SK-N-SH (cell line): ENCODE data around the gene ENDOG. TPM values are rescaled to one million over a fixed set of nuclear protein-coding genes. Genes with fewer than 3 reads are reported as not detected.
A peak's percentile ranks its signal among the peaks of the same experiment; 100 is the strongest.
"Not testable (repeated sequence)": the region's sequence is repeated elsewhere in the genome, so short reads cannot be mapped to it uniquely, and the experiment has no call there.

Experiments
- CTCF ChIA-PET: fragments of 300-600, 350-600 bp; formaldehyde crosslinking; extraction: SDS; loops from one replicate; lab custom pipeline; 2021; lab: Yijun Ruan, JAX
- POLR2A ChIA-PET: fragments of 350-600 bp; sonication (Branson Sonifier 250); formaldehyde crosslinking; extraction: SDS; loops from one replicate; lab custom pipeline; 2020; ENCODE audit warnings: antibody characterized with exemption, inconsistent platforms; lab: Yijun Ruan, JAX
- DNase-seq: peaks from one replicate; pipeline ENCODE4 v3.0.0; 2012
- H2AFZ ChIP-seq: fragments of 200-600 bp; sonication (generic); 2 replicates; pipeline ENCODE4 v1.8.1; 2016; ENCODE audit warnings: antibody characterized with exemption, mild to moderate bottlenecking, low read depth
- H3F3A ChIP-seq: fragments of 200-600 bp; sonication (generic); replicated peaks from 2 replicates; pipeline ENCODE3; 2016; ENCODE audit warnings: antibody characterized with exemption, mild to moderate bottlenecking; ENCODE audit not compliant: insufficient read depth
- H3K27ac ChIP-seq, 2 experiments: fragments of 200-500 bp in 1 of 2; fragments of 200-600 bp in 1 of 2; sonication (Bioruptor generic) in 1 of 2; sonication (generic), shearing (Covaris generic) in 1 of 2; 2 replicates each; pipeline versions ENCODE4 v1.5.1 to v1.6.1; 2014 to 2016; ENCODE audit warnings: low read depth in 2 of 2, inconsistent platforms in 1 of 2, low read length in 1 of 2, mild to moderate bottlenecking in 1 of 2, mixed read lengths in 1 of 2
- H3K27me3 ChIP-seq: fragments of 200-600 bp; sonication (generic), shearing (Covaris generic); 2 replicates; pipeline ENCODE4 v1.6.1; 2016; ENCODE audit warnings: mixed run types; ENCODE audit not compliant: insufficient read depth
- H3K36me3 ChIP-seq, 2 experiments: fragments of 200-500 bp in 1 of 2; fragments of 200-600 bp in 1 of 2; sonication (Bioruptor generic) in 1 of 2; sonication (generic) in 1 of 2; replicated peaks in 1 of 2; 2 replicates each; pipeline versions ENCODE3 to v1.5.1; 2014 to 2016; ENCODE audit warnings: low read length in 1 of 2, mild to moderate bottlenecking in 1 of 2; ENCODE audit not compliant: insufficient read depth in 2 of 2, control insufficient read depth in 1 of 2
- H3K4me1 ChIP-seq, 2 experiments: fragments of 200-500 bp in 1 of 2; fragments of 200-600 bp in 1 of 2; sonication (Bioruptor generic) in 1 of 2; sonication (generic), shearing (Covaris generic) in 1 of 2; 2 replicates each; pipeline versions ENCODE4 v1.5.1 to v1.6.1; 2014 to 2016; ENCODE audit warnings: low read depth in 1 of 2, low read length in 1 of 2, mixed run types in 1 of 2; ENCODE audit not compliant: insufficient read depth in 2 of 2, control insufficient read depth in 1 of 2
- H3K4me2 ChIP-seq: fragments of 200-600 bp; sonication (generic), shearing (Covaris generic); 2 replicates; pipeline ENCODE4 v1.6.1; 2017; ENCODE audit warnings: mixed run types
- H3K4me3 ChIP-seq, 2 experiments: fragments of 200-500 bp in 1 of 2; fragments of 200-600 bp in 1 of 2; sonication (Bioruptor generic) in 1 of 2; sonication (generic), shearing (Covaris generic) in 1 of 2; 2 replicates each; pipeline versions ENCODE4 v1.5.1 to v1.8.1; 2014 to 2016; ENCODE audit warnings: low read depth in 2 of 2, inconsistent platforms in 1 of 2, low read length in 1 of 2, mild to moderate bottlenecking in 1 of 2, mixed read lengths in 1 of 2, moderate library complexity in 1 of 2
- H3K79me2 ChIP-seq: fragments of 200-600 bp; sonication (generic); 2 replicates; pipeline ENCODE4 v1.8.1; 2017; ENCODE audit warnings: mild to moderate bottlenecking; ENCODE audit not compliant: insufficient read depth
- H3K9ac ChIP-seq: fragments of 200-600 bp; sonication (generic); 2 replicates; pipeline ENCODE4 v1.6.1; 2017; ENCODE audit warnings: mixed run types
- H3K9me2 ChIP-seq: fragments of 200-600 bp; sonication (generic); 2 replicates; pipeline ENCODE4 v1.6.1; 2017; ENCODE audit warnings: mixed run types
- H3K9me3 ChIP-seq: fragments of 200-600 bp; sonication (generic); 2 replicates; pipeline ENCODE4 v1.6.1; 2017; ENCODE audit warnings: mixed run types, mild to moderate bottlenecking, moderate library complexity
- H4K20me1 ChIP-seq: fragments of 200-600 bp; sonication (generic); 2 replicates; pipeline ENCODE4 v1.6.1; 2017; ENCODE audit warnings: mild to moderate bottlenecking, mixed run types; ENCODE audit not compliant: insufficient read depth
- CTCF ChIP-seq: fragments of 200-600 bp; sonication (generic); IDR thresholded peaks from 2 replicates; pipeline ENCODE4 v1.6.1; 2017; ENCODE audit warnings: antibody characterized with exemption, mild to moderate bottlenecking, moderate library complexity
- ELF1 ChIP-seq: IDR thresholded peaks from 2 replicates; pipeline ENCODE4 v1.4.0; 2012
- IRF3 ChIP-seq: fragments of 150-350 bp; IDR thresholded peaks from 2 replicates; pipeline ENCODE4 v1.6.1; 2016; ENCODE audit warnings: mild to moderate bottlenecking, low read depth, low read length
- MEF2A ChIP-seq: IDR thresholded peaks from 2 replicates; pipeline ENCODE4 v1.4.0; 2012; ENCODE audit warnings: low read depth, borderline replicate concordance
- MXI1 ChIP-seq: IDR thresholded peaks from 2 replicates; pipeline ENCODE4 v1.6.1; 2012; ENCODE audit warnings: mild to moderate bottlenecking, low read depth, low read length, improper control_type of control experiment
- NRF1 ChIP-seq: IDR thresholded peaks from 2 replicates; pipeline ENCODE4 v1.6.1; 2012; ENCODE audit warnings: low read depth, mild to moderate bottlenecking, low read length
- RAD21 ChIP-seq: IDR thresholded peaks from 2 replicates; pipeline ENCODE4 v1.6.1; 2012; ENCODE audit warnings: mild to moderate bottlenecking, low read length
- SIN3A ChIP-seq: IDR thresholded peaks from 2 replicates; pipeline ENCODE4 v1.6.1; 2012; ENCODE audit warnings: low read depth, mild to moderate bottlenecking, low read length, moderate library complexity, borderline replicate concordance
- SMC3 ChIP-seq: IDR thresholded peaks from 2 replicates; pipeline ENCODE4 v1.6.1; 2012; ENCODE audit warnings: low read depth, low read length, improper control_type of control experiment
- WGBS: methylation state at CpG from one replicate; pipeline ENCODE4 v1.1.6; 2017; ENCODE audit warnings: low lambda C conversion rate; 5-methylcytosine and 5-hydroxymethylcytosine counted together
- polyA plus RNA-seq, 3 experiments: library from polyadenylated mRNA; depleted of rRNA; stranded (reverse); fragments of >200 nt; gene quantifications; 2 replicates each; pipeline ENCODE4 v1.2.3, GENCODE V29; 2012

Gene ENDOG
- polyA plus RNA-seq, 1 of the 3 experiments (the other 2 are of a cell fraction) = 26.6 TPM

DNA sequence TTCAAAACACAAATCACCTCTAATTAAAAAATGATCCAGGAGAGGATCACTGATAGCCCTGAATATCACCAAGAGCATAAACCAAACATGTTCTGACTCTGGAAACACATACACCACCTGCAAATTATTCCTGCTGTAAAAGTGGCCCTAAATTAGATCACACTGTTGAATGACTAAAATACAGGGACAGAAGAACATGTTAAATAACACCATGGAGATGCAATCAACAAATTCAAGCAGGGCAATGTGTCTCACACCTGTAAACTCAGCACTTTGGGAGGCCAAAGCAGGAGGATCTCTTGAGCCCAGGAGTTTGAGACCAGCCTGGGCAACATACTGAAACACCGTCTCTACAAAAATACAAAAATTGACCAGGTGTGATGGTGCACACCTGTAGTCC, 29.5 kb downstream of the ENDOG start:
- TF ChIP-seq MEF2A = no peak
- no peak for TF ChIP-seq MXI1
- no peak for TF ChIP-seq NRF1
- TF ChIP-seq SIN3A = no peak
- no peak for TF ChIP-seq ELF1
- TF ChIP-seq IRF3 = no peak
- Histone ChIP-seq H3K4me1 (peaks cover 0 to 21% of the 10 kb centered on the region in 2 experiments; a peak in 2 of 4 replicates), H3K9ac (no peak overlapping the region), H3K79me2 (no peaks in the 10 kb centered on the region), H3K9me3 (no peaks in the 10 kb centered on the region), H3K27ac (no peak overlapping the region), H3K9me2 (no peaks in the 10 kb centered on the region), H3K4me3 (no peak overlapping the region), H4K20me1 (no peaks in the 10 kb centered on the region), H3K4me2 (no peak overlapping the region), H3F3A (no peaks in the 10 kb centered on the region), H3K27me3 (no peaks in the 10 kb centered on the region), H2AFZ (no peak overlapping the region), H3K36me3 (peaks cover 0 to 5% of the 10 kb centered on the region in 2 experiments)
- CTCF ChIA-PET = interaction anchor here (1.2 to 6.5 kb wide), 3 partner anchors 18 to 80 kb away, joined by 3 to 47 read pairs (median 10); partner anchors contain the start of gene SPOUT1
- 90% methylated on average over 1 of the region's 1 CpG for WGBS
- no peak for DNase-seq
- POLR2A ChIA-PET = no interaction called here

DNA sequence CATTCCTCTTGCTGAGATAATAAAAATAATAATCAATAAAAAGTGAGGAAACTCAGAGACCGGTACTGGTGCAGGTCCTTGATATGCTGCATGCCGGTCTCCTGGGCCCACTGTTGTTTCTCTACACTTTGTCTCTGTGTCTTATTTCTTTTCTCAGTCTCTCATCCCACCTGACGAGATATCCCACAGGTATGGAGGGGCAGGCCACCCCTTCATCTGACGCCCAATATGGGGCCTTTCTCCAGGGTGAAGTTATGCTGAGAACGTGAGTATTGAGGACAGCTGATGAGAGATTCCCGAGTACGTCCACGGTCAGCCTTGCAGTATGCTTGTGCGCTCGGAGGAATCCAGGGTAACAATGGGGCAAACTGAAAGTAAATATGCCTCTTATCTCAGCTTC, 32.7 kb downstream of the ENDOG start:
- H3K9ac ChIP-seq, DNase-seq, H3K4me3 ChIP-seq, H3K79me2 ChIP-seq, H3F3A ChIP-seq, H3K27me3 ChIP-seq, H2AFZ ChIP-seq, H3K9me3 ChIP-seq, H3K9me2 ChIP-seq, H3K27ac ChIP-seq, H3K36me3 ChIP-seq, H4K20me1 ChIP-seq, H3K4me2 ChIP-seq: not testable (repeated sequence)
- ChIA-PET CTCF (interaction anchor here (1.6 to 6.1 kb wide), 3 partner anchors 12 to 76 kb away, joined by 4 to 73 read pairs (median 34); no protein-coding TSS in a partner anchor), POLR2A (interaction anchor here (1.0 kb wide), 1 partner anchor 22 kb away, joined by 3 read pairs; the partner anchor contains the start of gene SPOUT1)
- 86% methylated on average over 10 of the region's 10 CpGs for WGBS
- peaks cover 0 to 15% of the 10 kb centered on the region in 2 experiments; a peak in 2 of 4 replicates for H3K4me1 ChIP-seq

- ChIA-PET POLR2A (interaction anchor here (1.0 kb wide), 1 partner anchor 23 kb away, joined by 3 read pairs; the partner anchor contains the start of gene SPOUT1), CTCF (interaction anchor here (0.7 to 6.1 kb wide), 19 partner anchors 8 to 175 kb away, joined by 3 to 73 read pairs (median 4); partner anchors contain the start of genes ENDOG, KYAT1 and LRRC8A)
- not testable (repeated sequence) for H3K4me1 ChIP-seq, H3F3A ChIP-seq, H3K9me2 ChIP-seq, H3K4me3 ChIP-seq, H3K9me3 ChIP-seq, H3K27me3 ChIP-seq, DNase-seq, H3K4me2 ChIP-seq, H4K20me1 ChIP-seq, H3K36me3 ChIP-seq, H2AFZ ChIP-seq, H3K79me2 ChIP-seq, H3K9ac ChIP-seq
- 65% methylated on average over 10 of the region's 10 CpGs for WGBS
- 0 out of 2 replicates have a peak, but pooled peaks have one; percentile 23 for TF ChIP-seq MXI1
- TF ChIP-seq CTCF = peak; percentile 55
- peak; percentile 72 for TF ChIP-seq RAD21
- peak; percentile 41; the same call in 1 of the 2 replicates for TF ChIP-seq SMC3
- peak overlapping the region in 1 of 2 experiments; percentile 69; a peak in 2 of 4 replicates for H3K27ac ChIP-seq
Observed at GRCh38 chr9:128851779-128852600, 33.7 kb downstream of the ENDOG start.

- POLR2A ChIA-PET, H3K9me3 ChIP-seq, H2AFZ ChIP-seq, H3K27me3 ChIP-seq, H3K4me2 ChIP-seq, H3K36me3 ChIP-seq, H3K9me2 ChIP-seq, DNase-seq, H3K79me2 ChIP-seq, H3K4me1 ChIP-seq, H3F3A ChIP-seq, H3K4me3 ChIP-seq, H4K20me1 ChIP-seq, H3K9ac ChIP-seq: not testable (repeated sequence)
- CTCF ChIA-PET = interaction anchor here (0.7 to 6.1 kb wide), 19 partner anchors 8 to 174 kb away, joined by 3 to 73 read pairs (median 4); partner anchors contain the start of genes ENDOG, KYAT1 and LRRC8A
- peak overlapping the region in 1 of 2 experiments; percentile 74; a peak in 2 of 4 replicates for H3K27ac ChIP-seq
- 32% methylated on average over 2 of the region's 2 CpGs for WGBS
Observed at GRCh38 chr9:128852646-128853045, 34.3 kb downstream of the ENDOG start.
